Measurements from ENCODE around the gene DMXL2. TPM values are rescaled to one million over a fixed set of nuclear protein-coding genes. Genes with fewer than 3 reads are reported as not detected.
"Not testable (repeated sequence)": the region's sequence is repeated elsewhere in the genome, so short reads cannot be mapped to it uniquely, and the experiment has no call there.

The DMXL2 gene
- total and polyA plus RNA-seq, 2 experiments from 2014 or later: 10.5 to 31.4 TPM

- no peaks in the 10 kb centered on the region for H3K4me1 ChIP-seq (ENCODE audit: insufficient read depth)
- H2AFZ ChIP-seq: no peak overlapping the region
- H3K27me3 ChIP-seq: no peaks in the 10 kb centered on the region
- WGBS (ENCODE audit: low lambda C conversion rate, missing lambda C conversion rate): 81% methylated on average over 3 of the region's 3 CpGs
- no peak overlapping the region for H3K4me3 ChIP-seq
- H4K20me1 ChIP-seq (ENCODE audit: insufficient read depth, poor library complexity, severe bottlenecking): no peaks in the 10 kb centered on the region
- DNase-seq (ENCODE audit: low spot score): no peak
- H3K36me3 ChIP-seq (replicated peaks; ENCODE audit: insufficient read depth, low read depth): no peaks in the 10 kb centered on the region
- H3K27ac ChIP-seq: no peak overlapping the region
- H3K79me2 ChIP-seq: peaks cover 57% of the 10 kb centered on the region
- TF ChIP-seq EZH2 (IDR thresholded peaks at IDR 0.05; ENCODE audit: borderline replicate concordance): no peak
- no peak for TF ChIP-seq EZH2phosphoT487 (IDR thresholded peaks at IDR 0.05; ENCODE audit: low read depth, severe bottlenecking, unreplicated experiment)
- TF ChIP-seq CTCF (IDR thresholded peaks at IDR 0.05; ENCODE audit: poor library complexity): no peak
- H3K9me2 ChIP-seq (replicated peaks; ENCODE audit: insufficient read depth): no peaks in the 10 kb centered on the region
- H3K9me3 ChIP-seq (ENCODE audit: low read depth): no peaks in the 10 kb centered on the region
- H3K4me2 ChIP-seq: no peak overlapping the region
Observed at GRCh38 chr15:51613951-51614350, 8.6 kb downstream of the DMXL2 start.

- 96% methylated on average over 5 of the region's 5 CpGs for WGBS (ENCODE audit: low lambda C conversion rate, missing lambda C conversion rate)
- peaks cover 51% of the 10 kb centered on the region for H3K79me2 ChIP-seq
- DNase-seq (ENCODE audit: low spot score): not testable (repeated sequence)
Observed at GRCh38 chr15:51612669-51613068, 9.9 kb downstream of the DMXL2 start.

GRCh38 chr15:51603462-51603948 lies 19.1 kb downstream of the DMXL2 start:
- H3K27ac ChIP-seq; H3K36me3 ChIP-seq (replicated peaks; ENCODE audit: insufficient read depth, low read depth); H3K27me3 ChIP-seq; H3K9me2 ChIP-seq (replicated peaks; ENCODE audit: insufficient read depth); H3K9me3 ChIP-seq (ENCODE audit: low read depth); H3K4me3 ChIP-seq; H4K20me1 ChIP-seq (ENCODE audit: insufficient read depth, poor library complexity, severe bottlenecking); DNase-seq (ENCODE audit: low spot score); H2AFZ ChIP-seq; H3K4me1 ChIP-seq (ENCODE audit: insufficient read depth); H3K4me2 ChIP-seq: not testable (repeated sequence)
- WGBS (ENCODE audit: low lambda C conversion rate, missing lambda C conversion rate): 86% methylated on average over 15 of the region's 15 CpGs
- peaks cover 68% of the 10 kb centered on the region for H3K79me2 ChIP-seq

More at GRCh38 chr15:51612669-51613068, 9.9 kb downstream of the DMXL2 start:
- not testable (repeated sequence) for H2AFZ ChIP-seq; H4K20me1 ChIP-seq (ENCODE audit: insufficient read depth, poor library complexity, severe bottlenecking); H3K4me3 ChIP-seq; H3K9me3 ChIP-seq (ENCODE audit: low read depth); H3K36me3 ChIP-seq (replicated peaks; ENCODE audit: insufficient read depth, low read depth); H3K4me1 ChIP-seq (ENCODE audit: insufficient read depth); H3K27ac ChIP-seq; H3K4me2 ChIP-seq; H3K9me2 ChIP-seq (replicated peaks; ENCODE audit: insufficient read depth); H3K27me3 ChIP-seq

GRCh38 chr15:51603002-51603401 lies 19.6 kb downstream of the DMXL2 start:
- WGBS (ENCODE audit: low lambda C conversion rate, missing lambda C conversion rate): 97% methylated on average over 2 of the region's 2 CpGs

More at GRCh38 chr15:51603002-51603401, 19.6 kb downstream of the DMXL2 start:
- peaks cover 64% of the 10 kb centered on the region for H3K79me2 ChIP-seq
- no peaks in the 10 kb centered on the region for H3K4me1 ChIP-seq (ENCODE audit: insufficient read depth)
- H4K20me1 ChIP-seq (ENCODE audit: insufficient read depth, poor library complexity, severe bottlenecking): no peaks in the 10 kb centered on the region
- no peak overlapping the region for H3K4me2 ChIP-seq
- no peak overlapping the region for H3K27ac ChIP-seq
- TF ChIP-seq CTCF (IDR thresholded peaks at IDR 0.05; ENCODE audit: poor library complexity) (no peak), EZH2phosphoT487 (IDR thresholded peaks at IDR 0.05; ENCODE audit: low read depth, severe bottlenecking, unreplicated experiment) (no peak), EZH2 (IDR thresholded peaks at IDR 0.05; ENCODE audit: borderline replicate concordance) (no peak)
- no peaks in the 10 kb centered on the region for H3K36me3 ChIP-seq (replicated peaks; ENCODE audit: insufficient read depth, low read depth)
- DNase-seq (ENCODE audit: low spot score): no peak
- no peaks in the 10 kb centered on the region for H3K9me2 ChIP-seq (replicated peaks; ENCODE audit: insufficient read depth)
- H3K9me3 ChIP-seq (ENCODE audit: low read depth): no peaks in the 10 kb centered on the region
- no peak overlapping the region for H3K4me3 ChIP-seq
- no peaks in the 10 kb centered on the region for H3K27me3 ChIP-seq
- H2AFZ ChIP-seq: no peak overlapping the region

Data from hepatocyte (in vitro differentiated cells).